HepG2 (cell line): Measurements from ENCODE around the gene HACL1. TPM values are rescaled to one million over a fixed set of nuclear protein-coding genes. Genes with fewer than 3 reads are reported as not detected.

ENCODE experiments used
- ATAC-seq: fragments of 200-7000 bp; cut with Tn5 transposase; 3 replicates; pipeline ENCODE4 v1.9.1; 2020; ENCODE audit warnings: mild to moderate bottlenecking, moderate library complexity
- BruUV-seq: library from RNA; stranded (reverse); fragments of 400-500 nt; replicated peaks from 2 replicates; lab custom pipeline; 2021; lab: Mats Ljungman, UMichigan
- CTCF ChIA-PET: fragments of 300-600 bp; formaldehyde crosslinking; extraction: SDS; loops from one replicate; lab custom pipeline; 2021; ENCODE audit warnings: low total read pairs, inconsistent platforms, low intra/inter-chr PET ratio; lab: Yijun Ruan, JAX
- POLR2A ChIA-PET: fragments of 350-600 bp; sonication (Branson Sonifier 250); formaldehyde crosslinking; loops from one replicate; lab custom pipeline; 2020; ENCODE audit warnings: antibody characterized with exemption, inconsistent platforms; lab: Yijun Ruan, JAX
- DNase-seq: peaks from one replicate; pipeline ENCODE4 v3.0.0-alpha.2; 2015; ENCODE audit warnings: low spot score
- FAIRE-seq: peaks from 3 replicates; lab custom pipeline; 2011; peaks lifted over from hg19 to GRCh38; lab: Jason Lieb, UNC
- H2AFZ ChIP-seq: one replicate; pipeline ENCODE4 v1.6.1; 2011; ENCODE audit warnings: low read length, inconsistent platforms
- H3K27ac ChIP-seq: fragments of 300-600 bp; 3 replicates; pipeline ENCODE4 v1.8.0; 2011; ENCODE audit warnings: mixed run types, mild to moderate bottlenecking, mixed read lengths, low read length, inconsistent platforms; ENCODE audit not compliant: insufficient read depth; ENCODE audit errors: extremely low read length
- H3K27me3 ChIP-seq, 2 experiments: fragments of 200-600 bp in 1 of 2; 2 replicates in 1 of 2; 3 replicates in 1 of 2; pipeline versions ENCODE4 v1.6.0 to v1.8.0; 2011; ENCODE audit warnings: low read length in 2 of 2, mild to moderate bottlenecking in 2 of 2, moderate library complexity in 2 of 2, inconsistent platforms in 1 of 2; ENCODE audit not compliant: insufficient read depth in 2 of 2, control insufficient read depth in 1 of 2
- H3K36me3 ChIP-seq, 2 experiments: fragments of 200-600 bp in 1 of 2; replicated peaks in 1 of 2; 2 replicates in 1 of 2; 3 replicates in 1 of 2; pipeline versions ENCODE4 v1.5.1 to v1.8.0; 2011; ENCODE audit warnings: low read length in 2 of 2, inconsistent platforms in 1 of 2; ENCODE audit not compliant: insufficient read depth in 2 of 2, control insufficient read depth in 1 of 2
- H3K4me1 ChIP-seq: 2 replicates; pipeline ENCODE4 v1.5.1; 2012; ENCODE audit warnings: low read length, inconsistent platforms; ENCODE audit not compliant: insufficient read depth
- H3K4me2 ChIP-seq: 2 replicates; pipeline ENCODE4 v1.6.0; 2011; ENCODE audit warnings: low read depth, low read length, inconsistent platforms
- H3K4me3 ChIP-seq, 3 experiments: fragments of 200-600 bp in 1 of 3; sonication (generic), shearing (Covaris generic) in 1 of 3; replicated peaks in 1 of 3; 2 replicates each; pipeline ENCODE4 v1.5.1; 2011 to 2016; ENCODE audit warnings: low read length in 3 of 3, inconsistent platforms in 2 of 3, low read depth in 2 of 3, mild to moderate bottlenecking in 2 of 3, control low read depth in 1 of 3, mixed read lengths in 1 of 3; ENCODE audit not compliant: insufficient read depth in 1 of 3
- H3K79me2 ChIP-seq: one replicate; pipeline ENCODE4 v1.6.1; 2011; ENCODE audit warnings: low read length, inconsistent platforms; ENCODE audit not compliant: insufficient read depth
- H3K9ac ChIP-seq: 2 replicates; pipeline ENCODE4 v1.6.0; 2011; ENCODE audit warnings: mild to moderate bottlenecking, low read depth, low read length, inconsistent platforms; ENCODE audit not compliant: insufficient read depth
- H3K9me3 ChIP-seq: 2 replicates; pipeline ENCODE4 v1.5.1; 2012; ENCODE audit warnings: mild to moderate bottlenecking, low read length
- H4K20me1 ChIP-seq: 2 replicates; pipeline ENCODE4 v1.6.0; 2011; ENCODE audit warnings: inconsistent platforms, mild to moderate bottlenecking, low read length, moderate library complexity; ENCODE audit not compliant: insufficient read depth
- ATM ChIP-seq: fragments of 450-650 bp; IDR thresholded peaks from 2 replicates; pipeline ENCODE4 v1.7.1; 2017; ENCODE audit warnings: mild to moderate bottlenecking, borderline replicate concordance
- FOXO1 ChIP-seq: sonication (generic); formaldehyde crosslinking; IDR thresholded peaks from 2 replicates; pipeline ENCODE4 v1.4.0; 2020; ENCODE audit warnings: missing genetic modification reagents
- HOXA5 ChIP-seq: sonication (generic); formaldehyde crosslinking; IDR thresholded peaks from 2 replicates; pipeline ENCODE4 v1.4.0; 2020; ENCODE audit warnings: missing genetic modification reagents
- IRX3 ChIP-seq: sonication (generic); formaldehyde crosslinking; IDR thresholded peaks from 2 replicates; pipeline ENCODE4 v1.8.1; 2023; ENCODE audit warnings: mild to moderate bottlenecking, low read depth, missing genetic modification reagents, borderline replicate concordance
- MATR3 ChIP-seq: sonication (generic); formaldehyde crosslinking; IDR thresholded peaks from 2 replicates; pipeline ENCODE4 v1.4.0; 2020; ENCODE audit warnings: missing genetic modification reagents
- MEIS2 ChIP-seq: sonication (generic); formaldehyde crosslinking; IDR thresholded peaks from 2 replicates; pipeline ENCODE4 v1.9.0; 2021; ENCODE audit warnings: mild to moderate bottlenecking, missing genetic modification reagents
- MYC ChIP-seq: sonication (generic); formaldehyde crosslinking; IDR thresholded peaks from 2 replicates; pipeline ENCODE4 v1.9.0; 2021; ENCODE audit warnings: missing genetic modification reagents, borderline replicate concordance
- RNF2 ChIP-seq: fragments of 450-650 bp; conservative IDR thresholded peaks from 2 replicates; pipeline ENCODE4 v1.6.1; 2016; ENCODE audit warnings: low read depth
- TBP ChIP-seq: sonication (generic); formaldehyde crosslinking; IDR thresholded peaks from 2 replicates; pipeline ENCODE4 v1.5.0; 2020; ENCODE audit warnings: missing genetic modification reagents
- USF2 ChIP-seq, 2 experiments: sonication (generic) in 1 of 2; formaldehyde crosslinking in 1 of 2; IDR thresholded peaks; 2 replicates each; pipeline versions ENCODE4 v1.5.1 to v1.6.1; 2011 to 2020; ENCODE audit warnings: borderline replicate concordance in 1 of 2, low read depth in 1 of 2, low read length in 1 of 2, mild to moderate bottlenecking in 1 of 2, missing genetic modification reagents in 1 of 2, moderate library complexity in 1 of 2
- ZBTB42 ChIP-seq: sonication (generic); formaldehyde crosslinking; IDR thresholded peaks from 2 replicates; pipeline ENCODE4 v1.5.0; 2020; ENCODE audit warnings: mild to moderate bottlenecking, missing genetic modification reagents
- ZSCAN30 ChIP-seq: sonication (generic); formaldehyde crosslinking; IDR thresholded peaks from 2 replicates; pipeline ENCODE4 v1.5.0; 2020; ENCODE audit warnings: mild to moderate bottlenecking, missing genetic modification reagents
- whole genome bisulfite sequencing: methylation state at CpG from one replicate; pipeline ENCODE4 v1.1.6; 2017; ENCODE audit warnings: low lambda C conversion rate; 5-methylcytosine and 5-hydroxymethylcytosine counted together
- in situ Hi-C: cut with HindIII; loops from 2 replicates; pipeline ENCODE4 v1.10.0; 2017; ENCODE audit warnings: low pct_unique_long_range_greater_than_20kb; ENCODE audit not compliant: extremely low pct_ligation_motif_present
- intact Hi-C: fragments of 100-400 bp; cut with micrococcal nuclease; formaldehyde crosslinking; loops from one replicate; pipeline ENCODE4 v1.10.0; 2022; ENCODE audit not compliant: unreplicated experiment
- polyA plus RNA-seq, 8 experiments: library from polyadenylated mRNA; depleted of rRNA in 3 of 8; stranded (reverse) in 7 of 8; unstranded in 1 of 8; fragments of >200 nt; fragmentation: Illumina TruSeq in 4 of 8; extraction: Trizol in 4 of 8; gene quantifications; 2 replicates each; pipeline versions ENCODE4 v1.2.1 to v1.2.3, GENCODE V29; 2011 to 2016; ENCODE audit warnings: low read depth in 4 of 8, missing spikeins in 1 of 8, mixed read lengths in 1 of 8; ENCODE audit not compliant: insufficient read depth in 1 of 8
- total RNA-seq, 5 experiments: library from RNA; depleted of rRNA; stranded (reverse); fragments of >200 nt; fragmentation: Illumina TruSeq; extraction: Trizol; gene quantifications; 2 replicates each; pipeline ENCODE4 v1.2.3, GENCODE V29; 2016; ENCODE audit warnings: low read depth in 1 of 5
- TF ChIP-seq, protein P1 (sequence below): sonication (generic); formaldehyde crosslinking; conservative IDR thresholded peaks from 2 replicates; pipeline ENCODE4 v1.4.0; 2020; ENCODE audit warnings: mild to moderate bottlenecking, missing genetic modification reagents, moderate library complexity
- TF ChIP-seq, protein P2 (sequence below): sonication (generic); formaldehyde crosslinking; IDR thresholded peaks from 2 replicates; pipeline ENCODE4 v1.9.0; 2022; ENCODE audit warnings: missing genetic modification reagents, mild to moderate bottlenecking, borderline replicate concordance

Gene HACL1
- total and polyA plus RNA-seq, 2 of the 13 experiments (the other 11 are each of a cell fraction or from before 2014, with no cell fraction given): 22.1 to 25.7 TPM

DNA sequence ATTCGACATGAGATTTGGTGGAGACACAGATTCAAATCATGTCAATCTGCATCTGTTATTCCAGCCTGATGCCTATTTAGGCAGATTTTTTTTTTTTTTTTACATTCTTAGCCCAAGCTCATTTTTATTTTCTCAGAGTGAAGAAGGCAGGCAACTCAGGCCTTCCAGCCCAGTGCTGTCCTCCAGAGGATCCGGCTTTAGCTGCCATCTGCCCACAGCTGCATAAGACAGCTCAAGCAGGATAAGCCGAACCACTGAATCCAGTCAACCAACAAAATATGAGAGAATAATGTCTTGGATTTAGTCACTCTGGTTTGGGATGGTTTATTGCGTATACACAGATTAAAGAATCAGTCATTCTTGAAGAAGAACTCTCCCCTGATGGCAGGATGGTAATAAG lies 60.0 kb downstream of the HACL1 start:
- intact Hi-C loops: no loop called here
- CTCF ChIA-PET: no interaction called here
- no peaks in the 10 kb centered on the region for H3K36me3 ChIP-seq
- ATAC-seq: no peak
- no peaks in the 10 kb centered on the region for H3K79me2 ChIP-seq
- no peak for FAIRE-seq
- no peak overlapping the region for H3K4me3 ChIP-seq
- TF ChIP-seq RNF2 (no peak), FOXO1 (no peak), MEIS2 (CRISPR knock-in tag) (no peak), IRX3 (no peak), HOXA5 (no peak), MYC (CRISPR knock-in tag) (no peak), ATM (no peak), ZBTB42 (CRISPR knock-in tag) (no peak), ZSCAN30 (CRISPR knock-in tag) (no peak), USF2 (IDR thresholded peaks at IDR 0.05; ENCODE audit: low read depth, low read length) (no peak), USF2 (CRISPR knock-in tag; IDR thresholded peaks at IDR 0.05; ENCODE audit: borderline replicate concordance) (no peak), MATR3 (CRISPR knock-in tag) (no peak), TBP (CRISPR knock-in tag) (no peak)
- TF ChIP-seq, protein P1, sequence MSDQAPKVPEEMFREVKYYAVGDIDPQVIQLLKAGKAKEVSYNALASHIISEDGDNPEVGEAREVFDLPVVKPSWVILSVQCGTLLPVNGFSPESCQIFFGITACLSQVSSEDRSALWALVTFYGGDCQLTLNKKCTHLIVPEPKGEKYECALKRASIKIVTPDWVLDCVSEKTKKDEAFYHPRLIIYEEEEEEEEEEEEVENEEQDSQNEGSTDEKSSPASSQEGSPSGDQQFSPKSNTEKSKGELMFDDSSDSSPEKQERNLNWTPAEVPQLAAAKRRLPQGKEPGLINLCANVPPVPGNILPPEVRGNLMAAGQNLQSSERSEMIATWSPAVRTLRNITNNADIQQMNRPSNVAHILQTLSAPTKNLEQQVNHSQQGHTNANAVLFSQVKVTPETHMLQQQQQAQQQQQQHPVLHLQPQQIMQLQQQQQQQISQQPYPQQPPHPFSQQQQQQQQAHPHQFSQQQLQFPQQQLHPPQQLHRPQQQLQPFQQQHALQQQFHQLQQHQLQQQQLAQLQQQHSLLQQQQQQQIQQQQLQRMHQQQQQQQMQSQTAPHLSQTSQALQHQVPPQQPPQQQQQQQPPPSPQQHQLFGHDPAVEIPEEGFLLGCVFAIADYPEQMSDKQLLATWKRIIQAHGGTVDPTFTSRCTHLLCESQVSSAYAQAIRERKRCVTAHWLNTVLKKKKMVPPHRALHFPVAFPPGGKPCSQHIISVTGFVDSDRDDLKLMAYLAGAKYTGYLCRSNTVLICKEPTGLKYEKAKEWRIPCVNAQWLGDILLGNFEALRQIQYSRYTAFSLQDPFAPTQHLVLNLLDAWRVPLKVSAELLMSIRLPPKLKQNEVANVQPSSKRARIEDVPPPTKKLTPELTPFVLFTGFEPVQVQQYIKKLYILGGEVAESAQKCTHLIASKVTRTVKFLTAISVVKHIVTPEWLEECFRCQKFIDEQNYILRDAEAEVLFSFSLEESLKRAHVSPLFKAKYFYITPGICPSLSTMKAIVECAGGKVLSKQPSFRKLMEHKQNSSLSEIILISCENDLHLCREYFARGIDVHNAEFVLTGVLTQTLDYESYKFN (CRISPR knock-in tag): no peak
- TF ChIP-seq, protein P2, sequence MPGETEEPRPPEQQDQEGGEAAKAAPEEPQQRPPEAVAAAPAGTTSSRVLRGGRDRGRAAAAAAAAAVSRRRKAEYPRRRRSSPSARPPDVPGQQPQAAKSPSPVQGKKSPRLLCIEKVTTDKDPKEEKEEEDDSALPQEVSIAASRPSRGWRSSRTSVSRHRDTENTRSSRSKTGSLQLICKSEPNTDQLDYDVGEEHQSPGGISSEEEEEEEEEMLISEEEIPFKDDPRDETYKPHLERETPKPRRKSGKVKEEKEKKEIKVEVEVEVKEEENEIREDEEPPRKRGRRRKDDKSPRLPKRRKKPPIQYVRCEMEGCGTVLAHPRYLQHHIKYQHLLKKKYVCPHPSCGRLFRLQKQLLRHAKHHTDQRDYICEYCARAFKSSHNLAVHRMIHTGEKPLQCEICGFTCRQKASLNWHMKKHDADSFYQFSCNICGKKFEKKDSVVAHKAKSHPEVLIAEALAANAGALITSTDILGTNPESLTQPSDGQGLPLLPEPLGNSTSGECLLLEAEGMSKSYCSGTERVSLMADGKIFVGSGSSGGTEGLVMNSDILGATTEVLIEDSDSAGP: no peak
- no peaks in the 10 kb centered on the region for H3K9me3 ChIP-seq
- DNase-seq: no peak
- no TSS peak for BruUV-seq
- POLR2A ChIA-PET: no interaction called here
- no peak overlapping the region for H3K4me2 ChIP-seq
- H2AFZ ChIP-seq: no peak overlapping the region
- 68% methylated on average over 4 of the region's 4 CpGs for WGBS
- in situ Hi-C loops: no loop called here
- H3K9ac ChIP-seq: no peak overlapping the region
- H3K4me1 ChIP-seq: no peaks in the 10 kb centered on the region
- no peaks in the 10 kb centered on the region for H4K20me1 ChIP-seq
- H3K27ac ChIP-seq: no peak overlapping the region
- H3K27me3 ChIP-seq: no peaks in the 10 kb centered on the region
